DOHH2 (cell line): ENCODE measurements around the gene HNRNPCL4.
"Not testable (repeated sequence)": the region's sequence is repeated elsewhere in the genome, so short reads cannot be mapped to it uniquely, and the experiment has no call there.

Experiments
- EZH2phosphoT487 ChIP-seq: fragments of 200-600 bp; sonication (generic); IDR thresholded peaks from 2 replicates; pipeline ENCODE4 v1.6.1; 2017; ENCODE audit warnings: borderline replicate concordance, mild to moderate bottlenecking, antibody characterized with exemption, low read length, moderate library complexity, mixed read lengths
- TF ChIP-seq, protein P1 (sequence below): fragments of 200-600 bp; sonication (generic); IDR thresholded peaks from one replicate; pipeline ENCODE4 v1.5.1; 2014; ENCODE audit warnings: antibody characterized with exemption, mild to moderate bottlenecking, low read depth, low read length; ENCODE audit not compliant: poor library complexity, severe bottlenecking

- TF ChIP-seq, protein P1, sequence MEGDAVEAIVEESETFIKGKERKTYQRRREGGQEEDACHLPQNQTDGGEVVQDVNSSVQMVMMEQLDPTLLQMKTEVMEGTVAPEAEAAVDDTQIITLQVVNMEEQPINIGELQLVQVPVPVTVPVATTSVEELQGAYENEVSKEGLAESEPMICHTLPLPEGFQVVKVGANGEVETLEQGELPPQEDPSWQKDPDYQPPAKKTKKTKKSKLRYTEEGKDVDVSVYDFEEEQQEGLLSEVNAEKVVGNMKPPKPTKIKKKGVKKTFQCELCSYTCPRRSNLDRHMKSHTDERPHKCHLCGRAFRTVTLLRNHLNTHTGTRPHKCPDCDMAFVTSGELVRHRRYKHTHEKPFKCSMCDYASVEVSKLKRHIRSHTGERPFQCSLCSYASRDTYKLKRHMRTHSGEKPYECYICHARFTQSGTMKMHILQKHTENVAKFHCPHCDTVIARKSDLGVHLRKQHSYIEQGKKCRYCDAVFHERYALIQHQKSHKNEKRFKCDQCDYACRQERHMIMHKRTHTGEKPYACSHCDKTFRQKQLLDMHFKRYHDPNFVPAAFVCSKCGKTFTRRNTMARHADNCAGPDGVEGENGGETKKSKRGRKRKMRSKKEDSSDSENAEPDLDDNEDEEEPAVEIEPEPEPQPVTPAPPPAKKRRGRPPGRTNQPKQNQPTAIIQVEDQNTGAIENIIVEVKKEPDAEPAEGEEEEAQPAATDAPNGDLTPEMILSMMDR: not testable (repeated sequence)
- not testable (repeated sequence) for TF ChIP-seq EZH2phosphoT487
Observed at GRCh38 chr1:13171548-13171947, 6.1 kb upstream of the HNRNPCL4 start, which contains the start of gene PRAMEF9.
